DOHH2 (cell line): ENCODE results near the gene SMARCC2.

Experiments
- CTCF ChIP-seq: fragments of 200-600 bp; sonication (generic); IDR thresholded peaks from one replicate; pipeline ENCODE4 v1.5.1; 2014; ENCODE audit warnings: antibody characterized with exemption, mild to moderate bottlenecking, low read depth, low read length; ENCODE audit not compliant: poor library complexity, severe bottlenecking
- EZH2phosphoT487 ChIP-seq: fragments of 200-600 bp; sonication (generic); IDR thresholded peaks from 2 replicates; pipeline ENCODE4 v1.6.1; 2017; ENCODE audit warnings: borderline replicate concordance, mild to moderate bottlenecking, antibody characterized with exemption, low read length, moderate library complexity, mixed read lengths

- TF ChIP-seq CTCF (no peak), EZH2phosphoT487 (no peak)
These were observed 74.0 kb downstream of the SMARCC2 start for GRCh38 chr12:56115329-56115728.
